ENCODE results near the gene PDE3A. TPM values are rescaled to one million over a fixed set of nuclear protein-coding genes. Genes with fewer than 3 reads are reported as not detected.

PDE3A gene
- total RNA-seq, 1 donor from 2014 or later: 12.0 TPM

GRCh38 chr12:20400003-20400402 lies 31.7 kb downstream of the PDE3A start:
- no peak for TF ChIP-seq CTCF (IDR thresholded peaks at IDR 0.05; ENCODE audit: unreplicated experiment)
- H3K36me3 Mint-ChIP-seq: peaks cover 1% of the 10 kb centered on the region
- peaks cover 9% of the 10 kb centered on the region for H3K4me1 Mint-ChIP-seq

GRCh38 chr12:20403230-20403629 lies 34.9 kb downstream of the PDE3A start:
- Mint-ChIP-seq H3K27ac (no peak overlapping the region), H3K4me3 (no peak overlapping the region), H3K36me3 (peaks cover 7% of the 10 kb centered on the region), H3K27me3 (ENCODE audit: low read depth) (peaks cover 1% of the 10 kb centered on the region), H3K9me3 (peaks cover 9% of the 10 kb centered on the region), H3K4me1 (peaks cover 12% of the 10 kb centered on the region)
- no peak for DNase-seq (ENCODE audit: low spot score in 2 of 2, unreplicated experiment in 2 of 2)
- TF ChIP-seq CTCF (IDR thresholded peaks at IDR 0.05; ENCODE audit: unreplicated experiment): no peak

More at GRCh38 chr12:20400003-20400402, 31.7 kb downstream of the PDE3A start:
- DNase-seq (ENCODE audit: low spot score in 2 of 2, unreplicated experiment in 2 of 2): no peak
- Mint-ChIP-seq H3K9me3 (no peaks in the 10 kb centered on the region), H3K27ac (no peak overlapping the region), H3K4me3 (no peak overlapping the region), H3K27me3 (ENCODE audit: low read depth) (peaks cover 1% of the 10 kb centered on the region)

GRCh38 chr12:20404576-20405346 lies 36.4 kb downstream of the PDE3A start:
- Mint-ChIP-seq H3K9me3 (peaks cover 9% of the 10 kb centered on the region), H3K4me3 (no peak overlapping the region)
- no peak for DNase-seq (ENCODE audit: low spot score in 2 of 2, unreplicated experiment in 2 of 2)

GRCh38 chr12:20409607-20410377 lies 41.5 kb downstream of the PDE3A start:
- Mint-ChIP-seq H3K4me3 (no peak overlapping the region), H3K27ac (no peak overlapping the region), H3K27me3 (ENCODE audit: low read depth) (no peaks in the 10 kb centered on the region), H3K9me3 (peaks cover 9% of the 10 kb centered on the region), H3K4me1 (peaks cover 17% of the 10 kb centered on the region), H3K36me3 (peaks cover 6% of the 10 kb centered on the region)
- DNase-seq (ENCODE audit: low spot score in 2 of 2, unreplicated experiment in 2 of 2): no peak
- no peak for TF ChIP-seq CTCF (IDR thresholded peaks at IDR 0.05; ENCODE audit: unreplicated experiment)

More at GRCh38 chr12:20404576-20405346, 36.4 kb downstream of the PDE3A start:
- Mint-ChIP-seq H3K36me3 (peaks cover 7% of the 10 kb centered on the region), H3K27me3 (ENCODE audit: low read depth) (peaks cover 1% of the 10 kb centered on the region), H3K4me1 (peaks cover 18% of the 10 kb centered on the region), H3K27ac (no peak overlapping the region)
- TF ChIP-seq CTCF (IDR thresholded peaks at IDR 0.05; ENCODE audit: unreplicated experiment): no peak

GRCh38 chr12:20410734-20411133 lies 42.4 kb downstream of the PDE3A start:
- Mint-ChIP-seq H3K27me3 (ENCODE audit: low read depth) (no peaks in the 10 kb centered on the region), H3K27ac (no peak overlapping the region), H3K9me3 (peaks cover 8% of the 10 kb centered on the region), H3K36me3 (peaks cover 3% of the 10 kb centered on the region), H3K4me3 (no peak overlapping the region), H3K4me1 (peaks cover 15% of the 10 kb centered on the region)
- no peak for TF ChIP-seq CTCF (IDR thresholded peaks at IDR 0.05; ENCODE audit: unreplicated experiment)
- no peak for DNase-seq (ENCODE audit: low spot score in 2 of 2, unreplicated experiment in 2 of 2)

All from mesothelial cell of epicardium (in vitro differentiated cells).